ENCODE measurements around the gene ITGAD.
"Not testable (repeated sequence)": the region's sequence is repeated elsewhere in the genome, so short reads cannot be mapped to it uniquely, and the experiment has no call there.

ITGAD gene

DNA sequence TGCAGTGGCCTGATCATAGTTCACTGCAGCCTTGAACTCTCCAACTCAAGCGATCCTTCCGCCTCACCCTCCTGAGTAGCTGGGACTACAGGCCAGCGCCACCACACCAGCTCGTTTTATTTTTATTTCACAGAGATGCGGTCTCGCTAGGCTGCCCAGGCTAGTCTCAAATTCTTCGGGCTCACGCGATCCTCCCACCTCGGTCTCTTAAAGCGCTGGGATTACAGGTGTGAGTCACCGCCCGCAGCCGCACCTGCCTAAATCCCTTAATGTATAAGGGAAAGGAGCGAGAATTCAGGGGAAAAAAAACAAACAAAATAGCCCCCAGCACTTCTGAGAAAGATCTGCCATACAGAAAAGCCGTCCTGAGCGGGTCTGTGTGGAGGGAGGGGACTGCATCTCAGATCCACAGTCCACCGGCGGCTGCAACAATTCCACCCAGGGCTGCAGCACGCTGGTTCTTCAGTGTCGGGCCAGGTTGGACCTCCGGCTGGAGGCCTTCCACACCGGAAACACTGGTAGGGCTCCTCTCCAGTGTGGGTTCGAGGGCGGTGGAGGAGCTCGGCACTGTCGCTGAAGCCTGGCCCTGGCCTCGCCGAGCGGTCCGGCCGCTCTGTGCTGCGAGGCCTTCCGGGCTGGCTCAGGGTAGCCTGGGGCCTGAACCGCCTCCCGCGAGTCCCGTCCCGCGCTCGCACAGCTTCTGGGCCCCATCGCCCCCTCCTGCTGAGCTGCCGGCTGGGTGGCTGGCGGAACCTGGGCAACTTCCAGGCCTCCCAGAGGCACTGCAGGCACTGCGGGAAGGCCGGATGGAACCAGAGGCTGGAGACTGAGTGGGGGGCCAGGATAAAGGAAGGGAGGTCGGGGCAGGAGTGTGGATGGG is 42.4 kb downstream of the ITGAD start:
- no peak for DNase-seq

- DNase-seq: no peak
Measured at GRCh38 chr16:31436221-31437045, 43.3 kb downstream of the ITGAD start.

- DNase-seq: no peak
Measured at GRCh38 chr16:31438414-31438813, 45.3 kb downstream of the ITGAD start.

- DNase-seq: not testable (repeated sequence)
Measured at GRCh38 chr16:31439023-31439422, 45.9 kb downstream of the ITGAD start.

DNA sequence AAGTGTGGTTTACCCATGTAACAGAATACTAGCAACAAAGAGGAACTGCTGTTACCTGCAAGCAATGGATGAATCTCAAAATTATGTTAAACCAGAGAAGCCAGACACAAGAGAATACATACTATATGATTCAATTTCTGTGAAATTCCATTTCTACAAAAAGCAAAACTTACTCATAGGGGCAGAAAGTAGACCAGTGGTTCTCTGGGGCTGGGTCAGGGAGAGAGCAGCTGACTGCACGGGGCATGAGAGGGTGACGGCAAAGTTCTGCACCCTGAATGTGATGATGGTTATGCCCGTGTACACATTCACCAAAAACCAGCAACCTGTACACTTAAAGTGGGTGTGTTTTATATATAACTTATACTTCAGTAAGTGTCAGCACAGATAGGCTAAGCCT is 46.4 kb downstream of the ITGAD start:
- no peak for DNase-seq

DNA sequence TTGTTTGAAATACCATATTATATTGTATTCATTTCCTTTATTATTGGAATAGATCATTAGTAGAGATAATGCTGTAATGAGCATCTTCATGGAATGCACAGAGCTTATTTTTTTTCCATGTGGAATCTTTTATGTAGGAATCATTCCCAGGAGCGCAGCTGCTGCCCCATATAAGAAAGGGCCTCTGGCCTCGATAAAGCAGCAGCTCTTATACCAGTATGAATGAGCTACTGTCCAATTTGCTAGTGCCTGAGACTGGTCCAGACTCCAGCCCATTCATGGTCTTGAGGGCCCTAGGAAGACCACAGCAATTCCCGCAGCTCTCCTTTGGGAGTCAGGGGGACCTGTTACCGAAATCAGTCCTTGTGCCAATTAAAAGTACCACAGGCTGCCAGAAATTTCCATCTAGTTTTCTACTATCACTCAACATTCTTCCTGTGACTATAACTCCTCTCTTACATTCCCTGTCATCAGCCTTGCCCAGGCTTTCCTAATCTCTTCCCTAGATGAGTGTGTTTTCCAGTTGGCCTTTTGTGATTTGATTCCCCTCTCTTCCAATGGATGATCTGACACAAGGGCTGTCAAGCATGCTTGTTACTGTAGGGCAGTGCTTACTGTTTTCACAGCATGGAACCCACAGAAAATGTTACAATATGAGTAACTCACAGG is 47.5 kb downstream of the ITGAD start:
- DNase-seq: no peak

DNA sequence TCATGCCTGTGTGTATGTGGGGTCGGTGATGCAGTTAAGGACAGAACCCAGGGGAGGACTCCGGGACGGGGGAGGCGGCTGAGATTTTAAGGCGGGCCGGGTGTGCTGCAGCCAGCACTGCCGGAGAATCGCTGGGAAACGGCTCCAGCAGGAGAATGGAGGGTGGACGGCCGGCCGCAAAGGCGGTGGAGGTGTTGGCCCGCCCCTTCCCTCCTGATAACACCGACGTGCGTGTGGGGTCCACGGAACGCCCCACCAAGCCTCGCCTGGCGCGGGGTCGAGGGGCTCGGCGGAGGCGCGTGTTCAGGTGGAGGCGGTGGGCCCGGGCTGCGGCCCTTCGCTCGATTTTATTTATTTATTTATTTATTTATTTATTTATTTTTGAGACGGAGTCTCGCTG is 48.8 kb downstream of the ITGAD start:
- no peak for DNase-seq

DNA sequence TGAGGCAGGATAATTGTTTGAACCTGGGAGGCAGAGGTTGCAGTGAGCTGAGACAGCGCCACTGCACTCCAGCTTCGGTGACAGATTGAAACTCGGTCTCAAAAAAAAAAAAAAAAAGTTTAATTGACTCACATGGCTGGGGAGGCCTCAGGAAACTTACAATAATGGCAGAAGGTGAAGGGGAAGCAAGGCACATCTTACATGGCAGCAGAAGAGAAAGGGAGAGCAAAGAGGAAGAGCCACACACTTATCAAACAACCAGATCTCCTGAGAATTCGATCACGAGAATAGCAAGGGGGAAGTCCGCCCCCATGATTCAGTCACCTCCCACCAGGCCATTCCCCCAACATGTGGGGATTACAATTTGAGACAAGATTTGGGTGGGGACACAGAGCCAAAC is 52.8 kb downstream of the ITGAD start:
- not testable (repeated sequence) for DNase-seq

DNA sequence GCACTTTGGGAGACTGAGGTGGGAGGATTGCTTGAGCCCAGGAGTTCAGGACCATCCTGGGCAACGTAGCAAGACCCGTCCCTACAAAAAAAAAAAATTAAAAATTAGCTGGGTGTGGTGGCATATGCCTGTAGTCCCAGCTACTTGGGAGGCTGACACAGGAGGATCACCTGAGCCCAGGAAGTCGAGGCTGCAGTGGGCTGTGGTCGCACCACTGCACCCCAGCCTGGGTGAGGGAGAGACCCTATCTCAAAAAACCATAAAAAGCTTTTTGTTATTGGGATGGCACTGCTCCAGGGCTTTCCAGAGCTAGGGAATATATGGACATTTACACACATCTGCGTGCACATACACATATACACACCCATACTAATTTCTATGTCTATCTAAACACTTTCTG is 58.1 kb downstream of the ITGAD start:
- no peak for DNase-seq

DNA sequence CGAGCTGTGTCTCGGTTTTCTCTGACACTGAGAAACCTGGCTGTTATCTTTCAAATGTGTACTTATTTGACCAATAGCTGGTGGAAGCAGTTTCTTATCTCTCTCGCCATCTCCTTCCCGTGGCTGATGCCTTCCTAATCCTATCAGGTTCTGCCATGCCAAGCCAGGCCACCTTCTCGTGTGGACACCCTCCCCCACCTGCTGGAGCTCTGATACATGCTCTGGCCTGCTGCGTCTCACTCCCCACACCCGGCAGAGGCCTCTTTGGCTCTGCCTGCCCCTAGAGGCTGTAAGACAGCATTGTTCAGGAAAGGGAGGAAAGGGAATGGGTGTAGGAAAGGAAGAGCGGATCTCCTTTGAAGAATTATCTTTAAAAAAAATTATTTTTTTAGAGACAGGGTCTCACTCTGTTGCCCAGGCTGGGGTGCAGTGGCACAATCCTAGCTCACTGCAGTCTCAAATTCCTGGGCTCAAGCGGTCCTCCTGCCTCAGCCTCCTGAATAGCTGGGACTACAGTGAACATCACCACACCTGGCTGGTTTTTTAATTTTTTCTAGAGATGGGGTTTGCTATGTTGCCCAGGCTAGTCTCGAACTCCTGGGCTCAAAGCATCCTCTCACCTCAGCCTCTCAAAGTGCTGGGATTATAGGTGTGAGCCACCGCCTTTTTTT is 58.7 kb downstream of the ITGAD start:
- no peak for DNase-seq

DNA sequence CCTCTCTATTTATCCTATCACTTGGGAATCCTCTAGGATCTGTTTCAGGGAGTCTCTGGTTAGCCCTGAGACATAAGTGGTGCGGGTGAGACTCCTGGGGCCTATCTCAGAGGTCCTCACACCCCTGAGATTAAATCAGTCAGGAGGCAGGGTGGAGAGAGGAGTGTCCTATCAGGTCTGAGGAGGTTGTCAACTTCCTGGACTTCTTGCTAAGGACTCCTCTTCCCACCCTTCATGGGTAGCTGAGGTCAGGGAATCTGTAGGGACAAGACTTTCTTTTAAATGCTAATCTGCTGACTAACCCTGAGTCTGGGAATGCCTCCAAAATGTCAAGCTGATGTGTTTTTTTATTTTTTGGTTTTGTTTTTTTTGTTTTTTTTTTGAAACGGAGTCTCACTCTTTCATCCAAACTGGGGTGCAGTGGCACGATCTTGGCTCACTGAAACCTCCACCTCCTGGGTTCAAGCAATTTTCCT is 59.5 kb downstream of the ITGAD start:
- DNase-seq: no peak

DNA sequence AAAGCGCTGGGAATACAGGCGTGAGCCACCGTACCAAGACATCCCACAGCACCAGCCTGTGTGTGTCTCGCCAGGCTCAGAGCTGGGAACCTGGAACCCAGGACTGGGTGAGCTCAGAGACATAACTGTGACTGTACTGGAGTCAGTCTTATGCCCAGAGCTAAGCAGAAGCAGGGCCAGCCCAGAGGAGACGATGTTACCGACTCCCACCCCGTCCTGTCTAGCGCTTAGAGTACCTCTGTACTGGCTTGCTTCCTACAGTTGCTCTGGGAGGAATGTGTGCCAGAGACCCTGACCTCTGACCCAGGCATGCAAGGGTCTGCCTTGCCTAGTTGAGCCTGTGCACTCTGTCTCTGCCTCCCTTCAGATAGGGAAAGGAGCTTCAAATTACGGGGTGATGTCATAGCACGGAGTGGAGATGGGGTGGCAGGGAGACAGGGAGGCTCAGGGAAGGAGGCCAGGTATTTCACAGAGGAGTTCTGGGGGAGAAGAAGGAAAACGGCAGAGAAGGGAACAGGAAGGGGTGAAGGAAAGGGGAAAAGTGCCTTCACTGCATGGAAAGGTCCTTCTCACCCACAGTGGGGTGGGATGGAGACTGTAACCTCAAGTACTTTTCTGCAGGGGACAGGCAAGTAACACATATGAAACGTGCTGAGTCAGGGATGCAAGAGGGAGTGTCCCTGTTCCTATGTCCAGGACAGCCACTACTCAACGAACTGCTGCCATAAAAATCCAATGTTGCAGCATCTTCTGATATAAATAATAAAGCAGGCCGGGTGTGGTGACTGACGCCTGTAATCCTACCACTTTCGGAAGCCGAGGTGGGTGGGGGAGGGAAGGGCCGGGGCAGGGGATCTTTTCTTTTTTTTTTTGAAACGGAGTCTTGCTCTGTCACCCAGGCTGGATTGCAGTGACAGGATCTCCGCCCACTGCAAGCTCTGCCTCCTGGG is 60.4 kb downstream of the ITGAD start:
- DNase-seq: no peak

DNA sequence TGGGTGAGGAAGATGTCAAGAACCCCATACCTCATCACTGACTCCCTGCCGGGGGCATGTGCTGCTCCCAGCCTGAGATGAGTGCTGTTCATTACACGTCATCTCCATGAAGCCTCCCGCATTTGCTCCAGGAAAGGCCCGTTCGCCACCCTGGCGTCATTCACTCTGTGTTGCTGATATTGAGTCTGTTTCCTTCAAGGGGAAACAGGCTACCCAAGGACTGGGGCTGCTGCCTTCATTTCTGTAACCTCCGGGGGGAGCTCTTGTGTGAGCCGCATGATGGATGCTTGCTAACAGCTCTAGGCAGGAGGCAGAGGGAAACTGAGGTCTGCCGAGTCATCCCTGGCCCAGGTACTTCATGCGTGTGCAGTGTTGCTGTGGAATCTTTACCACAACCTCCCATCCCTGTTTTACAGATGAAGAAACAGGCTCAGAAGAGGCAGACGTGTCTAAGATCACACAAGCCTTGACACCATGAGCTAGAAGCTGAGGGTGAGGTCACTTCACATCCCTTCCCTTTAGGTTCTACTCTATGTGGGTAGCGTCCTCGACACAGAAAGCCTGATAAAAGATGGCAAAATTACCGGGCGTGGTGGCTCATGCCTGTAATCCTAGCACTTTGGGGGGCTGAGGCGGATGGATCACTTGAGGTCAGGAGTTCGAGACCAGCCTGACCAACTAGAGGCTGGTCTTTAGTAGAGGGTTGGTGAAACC is 62.6 kb downstream of the ITGAD start:
- DNase-seq: no peak

- no peak for DNase-seq
Measured at GRCh38 chr16:31456988-31457360, 63.8 kb downstream of the ITGAD start.

GRCh38 chr16:31458073-31458843 is 65.1 kb downstream of the ITGAD start:
- no peak for DNase-seq

DNA sequence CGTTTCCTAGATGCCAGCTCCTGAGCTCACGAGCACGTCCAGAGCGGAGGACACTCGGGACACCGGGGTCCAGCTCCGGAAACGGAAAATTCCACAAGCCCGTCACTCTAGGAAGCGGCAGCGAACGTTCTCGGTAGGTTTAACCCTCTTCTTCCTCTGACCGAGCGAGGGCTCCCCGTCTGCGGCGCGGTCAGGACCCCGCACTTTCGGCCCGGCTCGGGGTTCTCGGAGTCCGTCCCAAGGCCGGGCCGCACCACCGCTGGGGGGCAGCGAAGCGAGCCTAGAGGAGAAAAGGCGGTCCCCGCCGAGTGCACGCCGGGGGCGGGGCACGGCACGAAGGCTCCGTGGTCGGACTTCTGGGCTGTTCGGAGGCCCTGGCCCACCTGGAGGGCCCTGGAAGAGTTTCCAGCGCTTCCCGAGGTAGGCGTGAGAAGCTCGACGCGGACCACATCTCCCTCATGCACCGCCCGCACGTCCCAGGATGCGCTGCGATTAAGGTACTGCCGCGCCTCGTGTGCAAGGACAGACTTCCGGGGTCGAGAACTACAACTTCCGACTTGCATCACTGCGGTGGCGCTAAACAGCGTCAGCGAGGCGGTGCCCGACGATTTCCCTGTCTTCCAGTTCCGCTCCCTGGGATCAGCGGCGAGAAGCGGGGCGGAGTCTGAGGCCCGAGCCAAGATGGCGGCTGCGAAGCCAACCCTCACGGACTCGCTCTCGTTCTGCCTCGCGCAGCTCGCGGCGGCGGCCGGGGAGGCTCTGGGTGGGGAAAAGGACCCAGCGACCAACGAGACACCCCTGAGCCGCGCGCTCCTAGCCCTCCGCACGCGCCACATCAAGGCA is 65.9 kb downstream of the ITGAD start, which contains the start of gene ARMC5:
TSS of gene ARMC5 (plus strand) at position 658 of the 843 bp plus-strand sequence. CDS start at position 682, 24 bp downstream.
- DNase-seq: peak; percentile 91

DNA sequence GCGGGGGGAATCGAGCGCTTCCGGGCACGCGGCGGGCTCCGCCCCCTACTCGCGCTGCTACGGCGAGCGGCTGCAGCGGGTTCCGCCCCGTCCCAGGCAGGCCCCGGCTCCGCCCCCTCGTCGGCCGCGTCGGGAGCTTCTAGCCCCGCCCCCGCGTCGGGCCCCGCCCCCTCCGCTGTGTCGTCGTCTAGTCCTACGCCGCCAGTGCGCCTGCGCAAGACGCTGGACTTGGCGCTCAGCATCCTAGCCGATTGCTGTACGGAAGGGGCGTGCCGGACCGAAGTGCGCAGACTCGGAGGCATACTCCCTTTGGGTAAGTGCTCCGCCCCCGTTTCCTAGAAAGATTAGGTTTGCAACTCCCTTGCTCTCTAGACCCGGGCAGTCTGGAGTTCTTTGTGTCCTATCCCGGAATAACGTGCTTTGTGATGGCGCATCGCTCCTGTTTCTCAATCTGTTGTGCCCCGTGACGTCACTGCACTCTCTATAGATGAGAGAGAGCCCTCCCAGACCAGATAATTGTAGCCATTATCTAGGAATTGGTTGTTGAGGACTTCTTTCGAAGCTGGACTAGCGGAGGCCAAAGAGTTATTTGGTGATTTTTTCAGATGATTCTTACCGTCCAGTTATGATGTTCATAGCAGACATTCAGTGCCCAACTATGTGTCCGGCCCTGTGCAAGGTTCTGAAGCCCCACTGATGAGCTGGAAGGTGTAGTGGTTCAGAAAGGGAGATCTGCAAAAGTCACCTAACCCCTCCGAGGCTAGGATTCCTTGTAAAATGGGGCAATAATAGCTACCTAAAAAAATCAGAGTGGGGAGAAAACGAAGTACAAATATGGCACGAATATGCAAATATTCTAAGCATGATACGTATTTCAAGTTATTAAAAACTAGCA is 66.8 kb downstream of the ITGAD start:
- DNase-seq: peak; percentile 98

DNA sequence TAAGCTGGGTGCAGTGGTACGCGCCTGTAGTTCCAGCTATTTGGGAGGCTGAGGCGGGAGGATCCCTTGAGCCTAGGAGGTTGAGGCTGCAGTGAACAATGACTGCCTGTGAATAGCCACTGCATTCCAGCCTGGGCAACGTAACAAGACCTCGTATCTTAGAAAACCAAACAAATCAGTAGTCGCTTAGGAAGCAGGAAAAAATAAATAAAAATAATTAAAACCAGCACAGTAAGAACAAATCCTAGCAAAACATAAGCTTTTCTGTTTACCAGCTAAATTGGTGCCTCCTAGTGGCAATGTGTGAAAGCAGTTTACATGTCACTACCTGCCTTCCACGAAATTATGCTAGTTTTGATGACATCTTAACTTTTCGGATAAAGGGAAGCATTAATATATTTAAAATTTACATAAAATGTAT is 67.5 kb downstream of the ITGAD start:
- DNase-seq: no peak
